Transverse colon (tissue), 4 donors: ENCODE measurements around the gene RBM22.

Experiments used
- CTCF ChIP-seq, 5 experiments: fragments of 200-600 bp in 3 of 5; fragments of 450-650 bp in 2 of 5; sonication (generic) in 3 of 5; IDR thresholded peaks; 1 replicate in 2 of 5; 2 replicates in 3 of 5; pipeline ENCODE4 v1.5.1; 2016 to 2017; ENCODE audit warnings: antibody characterized with exemption in 5 of 5, inconsistent platforms in 3 of 5, mild to moderate bottlenecking in 2 of 5, moderate library complexity in 1 of 5
- EP300 ChIP-seq: sonication (generic); formaldehyde crosslinking; IDR thresholded peaks from one replicate; pipeline ENCODE4 v1.6.1; 2017; ENCODE audit warnings: antibody characterized with exemption, low read depth
- POLR2A ChIP-seq: fragments of 450-650 bp; IDR thresholded peaks from one replicate; pipeline ENCODE4 v1.6.1; 2016; ENCODE audit warnings: antibody characterized with exemption, mild to moderate bottlenecking, moderate library complexity
- POLR2AphosphoS5 ChIP-seq, 3 donors: sonication (generic); formaldehyde crosslinking; IDR thresholded peaks; one replicate each; pipeline ENCODE4 v1.6.1; 2016; ENCODE audit warnings: antibody characterized with exemption in 3 of 3

- TF ChIP-seq POLR2A (no peak), CTCF (IDR thresholded peaks at IDR 0.05) (no peak), POLR2AphosphoS5 (IDR thresholded peaks at IDR 0.05) (no peak), EP300 (no peak)
These were observed 51.5 kb downstream of the RBM22 start for GRCh38 chr5:150649108-150650020.
